ENCODE data around the gene ATF7IP. TPM values are rescaled to one million over a fixed set of nuclear protein-coding genes. Genes with fewer than 3 reads are reported as not detected.
"Not testable (repeated sequence)": the region's sequence is repeated elsewhere in the genome, so short reads cannot be mapped to it uniquely, and the experiment has no call there.

ATF7IP gene
- total RNA-seq, 1 donor: 33.2 TPM

DNA sequence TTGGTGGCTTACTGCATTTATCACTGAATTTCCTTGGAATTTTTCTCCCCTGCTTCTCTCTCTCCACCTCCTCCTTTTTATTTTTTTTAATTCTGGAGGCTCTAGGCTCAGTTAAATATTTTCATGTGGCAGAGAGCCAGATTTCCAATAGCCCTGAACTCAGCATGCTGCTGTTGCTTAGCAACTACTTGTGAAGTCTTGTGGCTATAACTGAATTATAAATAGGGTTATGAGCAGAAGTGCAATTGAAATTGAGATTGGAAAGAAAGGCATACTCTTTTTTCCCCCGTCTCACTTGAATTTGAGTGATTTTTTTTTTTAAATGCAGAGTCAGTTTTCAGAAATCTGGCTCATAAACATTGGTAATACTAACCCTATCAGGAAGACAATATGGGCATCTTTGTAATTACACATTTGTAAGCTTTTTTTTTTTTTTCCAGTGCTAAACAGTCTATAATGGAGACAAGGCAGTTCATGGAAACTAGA is 38.3 kb downstream of the ATF7IP start:
- TF ChIP-seq, protein P1, sequence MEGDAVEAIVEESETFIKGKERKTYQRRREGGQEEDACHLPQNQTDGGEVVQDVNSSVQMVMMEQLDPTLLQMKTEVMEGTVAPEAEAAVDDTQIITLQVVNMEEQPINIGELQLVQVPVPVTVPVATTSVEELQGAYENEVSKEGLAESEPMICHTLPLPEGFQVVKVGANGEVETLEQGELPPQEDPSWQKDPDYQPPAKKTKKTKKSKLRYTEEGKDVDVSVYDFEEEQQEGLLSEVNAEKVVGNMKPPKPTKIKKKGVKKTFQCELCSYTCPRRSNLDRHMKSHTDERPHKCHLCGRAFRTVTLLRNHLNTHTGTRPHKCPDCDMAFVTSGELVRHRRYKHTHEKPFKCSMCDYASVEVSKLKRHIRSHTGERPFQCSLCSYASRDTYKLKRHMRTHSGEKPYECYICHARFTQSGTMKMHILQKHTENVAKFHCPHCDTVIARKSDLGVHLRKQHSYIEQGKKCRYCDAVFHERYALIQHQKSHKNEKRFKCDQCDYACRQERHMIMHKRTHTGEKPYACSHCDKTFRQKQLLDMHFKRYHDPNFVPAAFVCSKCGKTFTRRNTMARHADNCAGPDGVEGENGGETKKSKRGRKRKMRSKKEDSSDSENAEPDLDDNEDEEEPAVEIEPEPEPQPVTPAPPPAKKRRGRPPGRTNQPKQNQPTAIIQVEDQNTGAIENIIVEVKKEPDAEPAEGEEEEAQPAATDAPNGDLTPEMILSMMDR (IDR thresholded peaks at IDR 0.05; ENCODE audit: insufficient read depth, low read depth, low read length): no peak
- DNase-seq (ENCODE audit: low read depth): peak; percentile 82
- no peak overlapping the region for H3K4me3 ChIP-seq (ENCODE audit: low read depth, low read length)

GRCh38 chr12:14405407-14405806 is 39.9 kb downstream of the ATF7IP start:
- H3K4me3 ChIP-seq (ENCODE audit: low read depth, low read length); DNase-seq (ENCODE audit: low read depth): not testable (repeated sequence)

DNA sequence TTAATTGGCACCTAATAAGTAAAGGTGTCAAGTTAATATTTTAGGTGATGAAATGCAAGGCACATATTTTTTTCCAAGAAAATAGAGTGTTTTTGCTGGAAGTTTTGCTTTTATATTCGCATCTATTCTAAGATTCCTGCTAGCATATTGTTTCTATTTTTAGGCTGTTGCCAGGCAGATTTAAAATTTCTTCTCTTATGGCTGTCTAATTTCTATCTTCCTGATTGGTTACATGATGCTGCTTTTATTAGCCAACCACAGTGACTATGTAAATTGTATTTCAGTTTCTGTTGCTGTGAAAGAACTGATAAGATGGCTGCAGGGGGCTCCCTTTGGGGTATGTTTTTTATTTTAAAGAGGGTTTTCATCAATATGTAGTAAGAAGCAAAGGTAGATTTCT is 42.7 kb downstream of the ATF7IP start:
- no peak overlapping the region for H3K4me3 ChIP-seq (ENCODE audit: low read depth, low read length)
- DNase-seq (ENCODE audit: low read depth): peak; percentile 36

DNA sequence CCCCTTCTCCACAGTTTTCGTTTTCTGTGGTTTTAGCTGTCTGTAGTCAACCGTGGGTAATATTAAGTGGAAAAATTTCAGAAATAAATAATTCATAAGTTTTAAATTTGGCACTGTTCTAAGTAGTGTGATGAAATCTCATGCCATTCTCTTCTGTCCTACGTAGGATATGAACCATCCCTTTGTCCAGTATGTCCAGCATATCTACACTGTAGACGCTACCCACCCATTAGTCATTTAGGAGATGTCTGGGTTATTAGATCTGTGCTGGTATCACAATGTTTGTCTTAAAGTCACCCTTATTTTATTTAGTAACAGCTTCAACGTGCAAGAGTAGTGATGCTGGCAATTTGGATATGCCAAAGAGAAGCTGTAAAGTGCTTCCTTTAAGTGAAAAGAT is 44.7 kb downstream of the ATF7IP start:
- TF ChIP-seq, protein P1 (IDR thresholded peaks at IDR 0.05; ENCODE audit: insufficient read depth, low read depth, low read length): no peak
- DNase-seq (ENCODE audit: low read depth): no peak

More for the DNA sequence above, 42.7 kb downstream of the ATF7IP start:
- TF ChIP-seq, protein P1 (IDR thresholded peaks at IDR 0.05; ENCODE audit: insufficient read depth, low read depth, low read length): no peak

GRCh38 chr12:14410841-14411569 is 45.5 kb downstream of the ATF7IP start:
- no peak overlapping the region for H3K4me3 ChIP-seq (ENCODE audit: low read depth, low read length)
- peak; percentile 72 for DNase-seq (ENCODE audit: low read depth)
- TF ChIP-seq, protein P1 (IDR thresholded peaks at IDR 0.05; ENCODE audit: insufficient read depth, low read depth, low read length): no peak

More for the DNA sequence above, 44.7 kb downstream of the ATF7IP start:
- no peak overlapping the region for H3K4me3 ChIP-seq (ENCODE audit: low read depth, low read length)

DNA sequence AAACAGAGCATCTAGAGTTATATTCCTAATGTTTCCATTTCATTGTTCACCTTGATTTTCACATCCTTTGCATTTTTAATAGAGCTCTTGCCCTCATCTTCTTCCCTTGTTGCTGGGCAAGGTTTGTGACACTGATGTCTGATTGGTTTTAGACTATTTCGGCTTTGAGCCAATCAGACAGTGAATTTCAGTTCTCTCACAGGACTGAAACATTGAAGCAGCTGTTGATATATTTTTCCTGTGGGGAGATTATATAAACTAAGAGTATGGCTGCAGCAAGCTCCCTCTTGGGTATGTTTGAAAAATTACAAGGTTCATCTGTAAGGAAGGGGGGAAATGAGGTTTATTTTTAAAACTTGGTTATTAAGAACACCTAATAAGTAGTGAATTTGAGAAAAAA is 51.2 kb downstream of the ATF7IP start:
- DNase-seq (ENCODE audit: low read depth): peak; percentile 90
- TF ChIP-seq, protein P1 (IDR thresholded peaks at IDR 0.05; ENCODE audit: insufficient read depth, low read depth, low read length): peak; percentile 45
- no peak overlapping the region for H3K4me3 ChIP-seq (ENCODE audit: low read depth, low read length)

- TF ChIP-seq, protein P1 (IDR thresholded peaks at IDR 0.05; ENCODE audit: insufficient read depth, low read depth, low read length): no peak
- H3K4me3 ChIP-seq (ENCODE audit: low read depth, low read length): no peak overlapping the region
- DNase-seq (ENCODE audit: low read depth): peak; percentile 91
These were observed 52.2 kb downstream of the ATF7IP start for GRCh38 chr12:14417715-14418114.

All from fibroblast of villous mesenchyme (primary cell).